ENCODE results near the gene SRSF8. TPM values are rescaled to one million over a fixed set of nuclear protein-coding genes. Genes with fewer than 3 reads are reported as not detected.
"Not testable (repeated sequence)": the region's sequence is repeated elsewhere in the genome, so short reads cannot be mapped to it uniquely, and the experiment has no call there.

SRSF8 gene
- total RNA-seq, 1 donor from 2014 or later: 13.4 TPM

- no peak for TF ChIP-seq CTCF (IDR thresholded peaks at IDR 0.05; ENCODE audit: insufficient read depth, low read length, severe bottlenecking)
- FAIRE-seq (no peak), DNase-seq (ENCODE audit: low read depth) (no peak)
- no peaks in the 10 kb centered on the region for H3K27me3 ChIP-seq (ENCODE audit: control insufficient read depth, insufficient read depth, low read length)
- no peak overlapping the region for H3K4me3 ChIP-seq (ENCODE audit: low read depth, low read length)
- H3K36me3 ChIP-seq (ENCODE audit: control insufficient read depth, insufficient read depth, low read length): no peaks in the 10 kb centered on the region
Observed at GRCh38 chr11:95108671-95109551, 42.2 kb downstream of the SRSF8 start.

GRCh38 chr11:95111471-95111870, 44.8 kb downstream of the SRSF8 start:
- not testable (repeated sequence) for H3K27me3 ChIP-seq (ENCODE audit: control insufficient read depth, insufficient read depth, low read length); DNase-seq (ENCODE audit: low read depth); H3K4me3 ChIP-seq (ENCODE audit: low read depth, low read length); H3K36me3 ChIP-seq (ENCODE audit: control insufficient read depth, insufficient read depth, low read length); FAIRE-seq

- Histone ChIP-seq H3K4me3 (ENCODE audit: low read depth, low read length) (no peak overlapping the region), H3K27me3 (ENCODE audit: control insufficient read depth, insufficient read depth, low read length) (no peaks in the 10 kb centered on the region), H3K36me3 (ENCODE audit: control insufficient read depth, insufficient read depth, low read length) (no peaks in the 10 kb centered on the region)
- no peak for FAIRE-seq
- no peak for TF ChIP-seq CTCF (IDR thresholded peaks at IDR 0.05; ENCODE audit: insufficient read depth, low read length, severe bottlenecking)
- DNase-seq (ENCODE audit: low read depth): no peak
Observed at GRCh38 chr11:95111923-95112540, 45.3 kb downstream of the SRSF8 start.

- FAIRE-seq: no peak
Observed at GRCh38 chr11:95115597-95115996, 48.9 kb downstream of the SRSF8 start.

GRCh38 chr11:95119361-95120060, 52.8 kb downstream of the SRSF8 start:
- TF ChIP-seq CTCF (IDR thresholded peaks at IDR 0.05; ENCODE audit: insufficient read depth, low read length, severe bottlenecking): peak; percentile 18
- DNase-seq (ENCODE audit: low read depth): peak; percentile 76
- Histone ChIP-seq H3K27me3 (ENCODE audit: control insufficient read depth, insufficient read depth, low read length) (no peaks in the 10 kb centered on the region), H3K36me3 (ENCODE audit: control insufficient read depth, insufficient read depth, low read length) (no peaks in the 10 kb centered on the region), H3K4me3 (ENCODE audit: low read depth, low read length) (no peak overlapping the region)
- peak; percentile 89 for FAIRE-seq

More at GRCh38 chr11:95115597-95115996, 48.9 kb downstream of the SRSF8 start:
- Histone ChIP-seq H3K36me3 (ENCODE audit: control insufficient read depth, insufficient read depth, low read length) (no peaks in the 10 kb centered on the region), H3K27me3 (ENCODE audit: control insufficient read depth, insufficient read depth, low read length) (no peaks in the 10 kb centered on the region), H3K4me3 (ENCODE audit: low read depth, low read length) (no peak overlapping the region)
- no peak for DNase-seq (ENCODE audit: low read depth)
- TF ChIP-seq CTCF (IDR thresholded peaks at IDR 0.05; ENCODE audit: insufficient read depth, low read length, severe bottlenecking): no peak

Other genes starting within 250 kb of the SRSF8 start
- gene CWC15, start 93.4 kb upstream of the SRSF8 start, total RNA-seq: 30.0 and 34.3 TPM in 2 replicates
- gene KDM4D, start 93.2 kb upstream of the SRSF8 start, total RNA-seq: 0.53 and 0.90 TPM in 2 replicates
- not detected in 2 replicates for gene KDM4E, start 41.7 kb upstream of the SRSF8 start, total RNA-seq
- gene KDM4F, start 17.5 kb upstream of the SRSF8 start, total RNA-seq: not detected in 2 replicates
- 41.1 and 44.8 TPM in 2 replicates for gene ENDOD1, start 22.9 kb downstream of the SRSF8 start, total RNA-seq
- 12.4 and 25.0 TPM in 2 replicates for gene SESN3, start 164.3 kb downstream of the SRSF8 start, total RNA-seq

Data from bronchial epithelial cell (primary cell).